Measurements from ENCODE around the gene STX8.

The STX8 gene

DNA sequence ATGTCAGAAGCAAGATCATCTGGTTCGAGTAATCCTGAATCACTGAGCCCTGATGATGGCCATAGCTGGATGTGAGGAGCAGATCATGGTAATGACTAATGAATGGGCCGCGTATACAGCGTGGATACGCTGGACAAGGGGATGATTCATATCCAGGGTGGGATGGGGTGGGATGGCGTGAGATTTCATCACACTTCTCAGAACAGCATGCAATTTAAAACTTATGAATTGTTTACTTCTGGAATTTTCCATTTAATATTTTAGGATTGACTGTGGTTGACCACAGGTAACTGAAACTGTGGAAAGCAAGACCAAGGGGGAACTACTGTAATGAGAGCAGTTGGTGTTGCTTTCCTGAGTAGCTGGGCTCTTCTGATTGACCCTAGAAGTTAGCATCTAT, 225.5 kb downstream of the STX8 start:
- ATAC-seq (ENCODE audit: insufficient read depth, low read depth) (no peak), DNase-seq (no peak)
- no peak for TF ChIP-seq EZH2 (IDR thresholded peaks at IDR 0.05; ENCODE audit: borderline replicate concordance, low read depth, low read length, severe bottlenecking)
- TF ChIP-seq, protein P1, sequence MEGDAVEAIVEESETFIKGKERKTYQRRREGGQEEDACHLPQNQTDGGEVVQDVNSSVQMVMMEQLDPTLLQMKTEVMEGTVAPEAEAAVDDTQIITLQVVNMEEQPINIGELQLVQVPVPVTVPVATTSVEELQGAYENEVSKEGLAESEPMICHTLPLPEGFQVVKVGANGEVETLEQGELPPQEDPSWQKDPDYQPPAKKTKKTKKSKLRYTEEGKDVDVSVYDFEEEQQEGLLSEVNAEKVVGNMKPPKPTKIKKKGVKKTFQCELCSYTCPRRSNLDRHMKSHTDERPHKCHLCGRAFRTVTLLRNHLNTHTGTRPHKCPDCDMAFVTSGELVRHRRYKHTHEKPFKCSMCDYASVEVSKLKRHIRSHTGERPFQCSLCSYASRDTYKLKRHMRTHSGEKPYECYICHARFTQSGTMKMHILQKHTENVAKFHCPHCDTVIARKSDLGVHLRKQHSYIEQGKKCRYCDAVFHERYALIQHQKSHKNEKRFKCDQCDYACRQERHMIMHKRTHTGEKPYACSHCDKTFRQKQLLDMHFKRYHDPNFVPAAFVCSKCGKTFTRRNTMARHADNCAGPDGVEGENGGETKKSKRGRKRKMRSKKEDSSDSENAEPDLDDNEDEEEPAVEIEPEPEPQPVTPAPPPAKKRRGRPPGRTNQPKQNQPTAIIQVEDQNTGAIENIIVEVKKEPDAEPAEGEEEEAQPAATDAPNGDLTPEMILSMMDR (IDR thresholded peaks at IDR 0.05; ENCODE audit: borderline replicate concordance, extremely low read depth, low read length, poor library complexity, severe bottlenecking), result no peak
- no peaks in the 10 kb centered on the region for H3K9me3 ChIP-seq (ENCODE audit: insufficient read depth, low read length, severe bottlenecking)
- no peaks in the 10 kb centered on the region for H3K36me3 ChIP-seq (ENCODE audit: insufficient read depth, low read length)
- H3K27me3 ChIP-seq (ENCODE audit: insufficient read depth, low read length, poor library complexity), result no peaks in the 10 kb centered on the region
- H3K4me3 ChIP-seq (ENCODE audit: low read depth in 1 of 2, low read length in 2 of 2), result no peak overlapping the region
- no peak overlapping the region for H2AFZ ChIP-seq (ENCODE audit: low read depth, low read length)
- H3K4me1 ChIP-seq (ENCODE audit: insufficient read depth, low read length), result no peaks in the 10 kb centered on the region
- no peaks in the 10 kb centered on the region for H3K79me2 ChIP-seq (ENCODE audit: insufficient read depth, low read length)
- H3K27ac ChIP-seq (ENCODE audit: low read length), result no peak overlapping the region
- H3K4me2 ChIP-seq (ENCODE audit: insufficient read depth, low read length), result no peak overlapping the region
- H3K9ac ChIP-seq (ENCODE audit: low read depth, low read length), result no peak overlapping the region
- no peaks in the 10 kb centered on the region for H4K20me1 ChIP-seq (ENCODE audit: insufficient read depth, low read length)

DNA sequence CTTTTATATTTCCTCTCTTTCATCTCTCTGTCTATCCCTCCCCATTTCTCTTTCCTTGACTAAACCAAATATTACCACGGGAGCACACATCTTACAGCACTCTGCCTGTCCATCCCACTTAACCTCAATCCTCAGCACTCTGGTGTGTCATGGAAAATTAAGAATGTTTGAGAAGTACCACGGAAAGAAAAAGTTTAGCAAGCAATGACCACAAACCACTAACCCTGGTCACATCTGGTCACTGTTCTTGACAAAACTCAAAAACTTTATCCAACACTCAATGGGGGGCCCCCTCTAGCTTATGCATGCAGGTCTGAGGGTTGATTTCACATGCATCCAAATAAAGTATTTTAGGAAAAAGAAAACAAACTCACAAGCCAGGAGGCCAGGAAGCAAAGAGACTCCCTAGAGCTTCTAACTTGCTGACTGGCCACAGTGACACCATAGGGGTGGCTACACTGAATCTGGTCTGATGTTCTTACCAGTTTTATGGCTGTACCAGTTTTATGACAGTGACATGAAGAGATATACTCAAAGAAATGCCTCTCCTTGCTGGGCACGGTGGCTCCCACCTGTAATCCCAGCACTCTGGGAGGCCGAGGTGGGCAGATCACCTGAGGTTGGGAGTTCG, 229.2 kb downstream of the STX8 start:
- no peak for ATAC-seq (ENCODE audit: insufficient read depth, low read depth)
- TF ChIP-seq, protein P1 (IDR thresholded peaks at IDR 0.05; ENCODE audit: borderline replicate concordance, extremely low read depth, low read length, poor library complexity, severe bottlenecking), result no peak
- no peak for TF ChIP-seq EZH2 (IDR thresholded peaks at IDR 0.05; ENCODE audit: borderline replicate concordance, low read depth, low read length, severe bottlenecking)
- Histone ChIP-seq H2AFZ (ENCODE audit: low read depth, low read length) (no peak overlapping the region), H3K79me2 (ENCODE audit: insufficient read depth, low read length) (no peaks in the 10 kb centered on the region), H4K20me1 (ENCODE audit: insufficient read depth, low read length) (no peaks in the 10 kb centered on the region), H3K4me1 (ENCODE audit: insufficient read depth, low read length) (no peaks in the 10 kb centered on the region), H3K4me2 (ENCODE audit: insufficient read depth, low read length) (no peak overlapping the region), H3K4me3 (ENCODE audit: low read depth in 1 of 2, low read length in 2 of 2) (no peak overlapping the region), H3K36me3 (ENCODE audit: insufficient read depth, low read length) (no peaks in the 10 kb centered on the region), H3K27me3 (ENCODE audit: insufficient read depth, low read length, poor library complexity) (no peaks in the 10 kb centered on the region), H3K9me3 (ENCODE audit: insufficient read depth, low read length, severe bottlenecking) (no peaks in the 10 kb centered on the region), H3K27ac (ENCODE audit: low read length) (no peak overlapping the region), H3K9ac (ENCODE audit: low read depth, low read length) (no peak overlapping the region)
- DNase-seq, result no peak

DNA sequence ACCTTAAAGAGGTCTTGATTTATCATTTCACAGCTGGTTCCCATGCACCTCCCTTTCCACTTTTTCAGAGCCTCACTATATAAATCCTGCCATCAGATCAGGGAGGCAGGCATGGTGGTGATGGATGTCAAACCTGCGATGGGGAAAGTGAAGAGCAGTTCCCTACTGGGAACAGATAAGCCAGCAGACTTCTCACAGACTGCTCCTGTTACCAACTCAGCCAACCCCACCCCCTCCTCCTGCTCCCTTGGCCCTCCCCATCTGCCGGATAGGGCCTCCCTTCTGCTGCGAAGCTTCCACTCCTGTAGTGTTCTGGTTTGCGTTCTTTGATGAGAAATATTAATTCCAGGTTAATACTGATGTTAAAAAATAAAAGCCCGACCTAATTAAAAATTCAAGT, 232.1 kb downstream of the STX8 start:
- no peak overlapping the region for H3K9ac ChIP-seq (ENCODE audit: low read depth, low read length)
- ATAC-seq (ENCODE audit: insufficient read depth, low read depth) (no peak), DNase-seq (no peak)
- H3K79me2 ChIP-seq (ENCODE audit: insufficient read depth, low read length), result no peaks in the 10 kb centered on the region
- H3K36me3 ChIP-seq (ENCODE audit: insufficient read depth, low read length), result no peaks in the 10 kb centered on the region
- H4K20me1 ChIP-seq (ENCODE audit: insufficient read depth, low read length), result no peaks in the 10 kb centered on the region
- no peaks in the 10 kb centered on the region for H3K27me3 ChIP-seq (ENCODE audit: insufficient read depth, low read length, poor library complexity)
- H3K4me3 ChIP-seq (ENCODE audit: low read depth in 1 of 2, low read length in 2 of 2), result no peak overlapping the region
- TF ChIP-seq, protein P1 (IDR thresholded peaks at IDR 0.05; ENCODE audit: borderline replicate concordance, extremely low read depth, low read length, poor library complexity, severe bottlenecking), result no peak
- no peak for TF ChIP-seq EZH2 (IDR thresholded peaks at IDR 0.05; ENCODE audit: borderline replicate concordance, low read depth, low read length, severe bottlenecking)
- H3K27ac ChIP-seq (ENCODE audit: low read length), result no peak overlapping the region
- no peak overlapping the region for H3K4me2 ChIP-seq (ENCODE audit: insufficient read depth, low read length)
- no peak overlapping the region for H2AFZ ChIP-seq (ENCODE audit: low read depth, low read length)
- no peaks in the 10 kb centered on the region for H3K9me3 ChIP-seq (ENCODE audit: insufficient read depth, low read length, severe bottlenecking)
- H3K4me1 ChIP-seq (ENCODE audit: insufficient read depth, low read length), result no peaks in the 10 kb centered on the region

Measured in DND-41 (cell line).